Psoas muscle (tissue), 8 donors: ENCODE measurements around the gene ALDH1A2. TPM values are rescaled to one million over a fixed set of nuclear protein-coding genes. Genes with fewer than 3 reads are reported as not detected.
"Not testable (repeated sequence)": the region's sequence is repeated elsewhere in the genome, so short reads cannot be mapped to it uniquely, and the experiment has no call there.

Source experiments
- ATAC-seq, 4 donors: fragments of 200-7000 bp; cut with Tn5 transposase; one replicate each; pipeline ENCODE4 v1.9.1; 2020; ENCODE audit warnings: moderate library complexity in 3 of 4, mild to moderate bottlenecking in 2 of 4
- DNase-seq, 2 donors: peaks; one replicate each; pipeline ENCODE4 v3.0.0-alpha.2; 2020
- H3K27ac ChIP-seq: fragments of 200-600 bp; one replicate; pipeline ENCODE4 v1.8.0; 2022
- H3K27me3 ChIP-seq, 3 donors: fragments of 200-600 bp in 1 of 3; one replicate each; pipeline versions ENCODE4 v1.6.1 to v1.8.0; 2013 to 2022; ENCODE audit warnings: low read length in 2 of 3, mild to moderate bottlenecking in 2 of 3, moderate library complexity in 1 of 3; ENCODE audit not compliant: insufficient read depth in 3 of 3
- H3K36me3 ChIP-seq, 2 donors: fragments of 200-600 bp in 1 of 2; one replicate each; pipeline versions ENCODE4 v1.6.1 to v1.8.0; 2013 to 2022; ENCODE audit warnings: low read depth in 1 of 2, mild to moderate bottlenecking in 1 of 2, moderate library complexity in 1 of 2; ENCODE audit not compliant: insufficient read depth in 1 of 2
- H3K4me1 ChIP-seq: fragments of 200-600 bp; one replicate; pipeline ENCODE4 v1.8.0; 2022
- H3K4me3 ChIP-seq: fragments of 200-600 bp; one replicate; pipeline ENCODE4 v1.8.0; 2022; ENCODE audit warnings: mild to moderate bottlenecking
- H3K9me3 ChIP-seq: fragments of 200-600 bp; one replicate; pipeline ENCODE4 v1.8.0; 2022
- CTCF ChIP-seq: fragments of 200-600 bp; IDR thresholded peaks from one replicate; pipeline ENCODE4 v1.8.0; 2022; ENCODE audit warnings: antibody characterized with exemption
- WGBS, 3 donors: extraction: QIAGEN DNeasy Blood & Tissue Kit; methylation state at CpG; one replicate each; pipeline versions ENCODE4 v1.1.6 to v1.1.7; 2013; 5-methylcytosine and 5-hydroxymethylcytosine counted together
- intact Hi-C, 2 donors: fragments of 100-400 bp; cut with DNase I; formaldehyde crosslinking; loops; one replicate each; pipeline versions ENCODE4 v1.11.0 to v1.14.2; 2022
- long read RNA-seq, 2 donors: library from polyadenylated mRNA; unstranded; transcript quantifications; one replicate each; pipeline ENCODE4 v2.0.0, GENCODE V29; 2021
- polyA plus RNA-seq, 3 donors: library from polyadenylated mRNA; stranded (reverse); fragments of 200-250 nt; gene quantifications; one replicate each; pipeline ENCODE4 v1.2.3, GENCODE V29; 2013
- total RNA-seq, 4 donors: library from RNA; stranded (reverse); fragmentation: NEBNext Ultra II Directional in 2 of 4; extraction: Animal tissue kit (Norgen Biotek cat#: 25700) in 2 of 4; gene quantifications; one replicate each; pipeline versions ENCODE4 v1.2.1 to v1.2.4, GENCODE V29; 2021 to 2023
- donor health status: healthy with polysubstance abuse.
- donor health status: DM: no; HTN: no; CAD: no; lungs with moderate emphysema.
- donor health status: Bipolar disorder and iron deficiency.
- donor health status: healthy.
- donor health status: DM: yes; HTN: yes; CAD: no.
- donor health status: DM: no; HTN: no; CAD: no.
- donor health status: DM: no; HTN: no; CAD: no.
- donor health status: DM: yes; HTN: yes; CAD: no.

Gene ALDH1A2
- 1 to 10 TPM; 2.5 to 4.7 (median 3.0) TPM for total RNA-seq
- 1 to 10 TPM in 1 of 3 donors, under 1 TPM in 2; 0.74 to 1.9 (median 0.80) TPM for polyA plus RNA-seq
- long read RNA-seq, donor 1, full-length matches to known transcripts: 4 of 5 reads
- long read RNA-seq, donor 1, partial matches to known transcripts: 0 of 5 reads
- long read RNA-seq, donor 1, other reads (novel, unspliced or antisense): 1 of 5 reads
- long read RNA-seq, donor 2, full-length matches to known transcripts: 10 of 13 reads
- long read RNA-seq, donor 2, partial matches to known transcripts: 1 of 13 reads
- long read RNA-seq, donor 2, other reads (novel, unspliced or antisense): 2 of 13 reads

GRCh38 chr15:58065445-58066041, at the start of gene ALDH1A2:
TSS of gene ALDH1A2 (minus strand) at chr15:58065711. CDS start at chr15:58065650, 61 bp downstream.
- intact Hi-C loops: loop anchor here in 1 of 2 donors (5.0 kb wide), 3 partner anchors 198 to 508 kb away; no protein-coding TSS in a partner anchor
- DNase-seq (peak; percentile 10 to 61), ATAC-seq (peak; percentile 22 to 45 (median 37))
- Histone ChIP-seq H3K4me1 (no peaks in the 10 kb centered on the region), H3K36me3 (no peaks in the 10 kb centered on the region), H3K27ac (no peak within 1 kb of the TSS), H3K9me3 (no peaks in the 10 kb centered on the region), H3K27me3 (peaks cover 3 to 70% (median 9%) of the 10 kb centered on the region in 3 donors), H3K4me3 (peak within 1 kb of the TSS; percentile 64)
- WGBS, 3 donors: 3% methylated on average over 71 to 75 of the region's 75 CpGs
- TF ChIP-seq CTCF: no peak

DNA sequence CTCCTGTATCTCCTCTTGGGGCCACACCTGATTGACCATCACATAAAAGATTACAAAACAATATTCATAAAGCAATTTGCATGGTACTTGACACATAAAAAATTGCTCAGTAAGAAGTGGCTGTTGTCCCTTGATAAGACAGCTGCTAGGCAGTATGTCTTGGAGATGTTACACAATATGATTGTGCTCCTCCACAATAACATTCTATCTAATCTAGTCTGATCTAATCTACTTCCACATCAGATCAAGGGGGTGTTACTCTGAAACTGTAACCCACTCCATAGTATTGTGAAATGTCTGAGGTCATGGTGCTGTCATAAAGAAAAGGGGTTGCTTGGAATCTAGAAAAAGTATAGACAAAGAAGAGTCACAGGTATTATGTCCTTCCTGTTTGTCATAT, 49.3 kb upstream of the ALDH1A2 start:
- H3K27ac ChIP-seq: no peak overlapping the region
- TF ChIP-seq CTCF: no peak
- no peaks in the 10 kb centered on the region for H3K9me3 ChIP-seq
- no peaks in the 10 kb centered on the region for H3K36me3 ChIP-seq
- no peak for DNase-seq
- H3K4me1 ChIP-seq: no peaks in the 10 kb centered on the region
- no peak overlapping the region for H3K4me3 ChIP-seq
- ATAC-seq: no peak
- intact Hi-C loops: loop anchor here in 1 of 2 donors (5.0 kb wide), 1 partner anchor 67 kb away; no protein-coding TSS in a partner anchor
- H3K27me3 ChIP-seq: peaks cover 0 to 10% (median 3%) of the 10 kb centered on the region in 3 donors

DNA sequence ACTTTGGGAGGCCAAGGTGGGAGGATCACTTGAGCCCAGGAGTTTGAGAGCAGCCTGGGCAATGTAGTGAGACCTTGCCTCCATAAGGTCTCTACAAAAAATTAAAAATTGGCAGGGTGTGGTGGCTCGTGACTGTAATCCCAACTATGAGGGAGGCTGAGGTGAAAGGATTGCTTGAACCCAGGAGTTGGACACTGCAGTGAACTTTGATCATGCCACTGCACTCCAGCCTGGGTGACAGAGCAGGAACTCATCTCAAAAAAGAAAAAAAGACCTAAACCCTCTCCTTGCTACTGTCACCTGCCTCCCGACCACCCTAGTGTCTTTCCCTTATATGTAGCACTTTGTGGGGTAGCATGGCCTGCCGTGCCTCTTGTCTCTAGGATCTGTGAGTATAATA, 48.9 kb upstream of the ALDH1A2 start:
- intact Hi-C loops: no loop called here
- WGBS, 3 donors: 77 to 80% (median 80%) methylated on average over 3 of the region's 3 CpGs
- Histone ChIP-seq H3K27me3 (peaks cover 0 to 13% (median 3%) of the 10 kb centered on the region in 3 donors), H3K36me3 (no peaks in the 10 kb centered on the region), H3K4me3 (no peak overlapping the region), H3K4me1 (no peaks in the 10 kb centered on the region), H3K27ac (no peak overlapping the region), H3K9me3 (no peaks in the 10 kb centered on the region)
- no peak for TF ChIP-seq CTCF
- ATAC-seq: no peak
- DNase-seq: no peak

GRCh38 chr15:58113358-58113757, 47.8 kb upstream of the ALDH1A2 start:
- H3K27me3 ChIP-seq: peaks cover 0 to 13% (median 3%) of the 10 kb centered on the region in 3 donors
- H3K9me3 ChIP-seq, ATAC-seq, H3K36me3 ChIP-seq, DNase-seq, H3K4me1 ChIP-seq, H3K27ac ChIP-seq, H3K4me3 ChIP-seq, intact Hi-C loops: not testable (repeated sequence)
- WGBS, 3 donors: 40% methylated on average over 5 of the region's 5 CpGs

DNA sequence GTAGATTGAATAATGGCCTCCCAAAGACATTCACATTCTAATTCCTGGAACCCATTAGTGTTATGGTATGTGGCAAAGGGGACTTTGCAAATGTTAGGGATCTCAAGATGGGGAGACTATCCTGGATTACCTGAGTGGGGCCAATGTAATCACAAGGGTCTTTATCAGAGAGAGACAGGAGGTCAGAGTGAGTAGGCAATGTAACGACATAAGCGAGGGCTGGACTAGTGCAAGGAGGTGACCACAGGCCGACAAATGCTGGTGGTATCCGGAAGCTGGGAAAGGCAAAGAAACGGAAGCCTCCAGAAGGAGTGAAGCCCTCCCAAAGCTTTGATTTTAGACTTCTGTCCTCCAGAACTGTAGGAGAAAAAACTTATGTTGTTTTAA, 46.2 kb upstream of the ALDH1A2 start:
- no peak for ATAC-seq
- peaks cover 0 to 16% (median 3%) of the 10 kb centered on the region in 3 donors for H3K27me3 ChIP-seq
- no peak for TF ChIP-seq CTCF
- no peak overlapping the region for H3K4me3 ChIP-seq
- whole genome bisulfite sequencing, 3 donors: 94 to 98% (median 97%) methylated on average over 5 of the region's 5 CpGs
- H3K36me3 ChIP-seq: no peaks in the 10 kb centered on the region
- intact Hi-C loops: no loop called here
- H3K4me1 ChIP-seq: no peaks in the 10 kb centered on the region
- H3K9me3 ChIP-seq: no peaks in the 10 kb centered on the region
- no peak overlapping the region for H3K27ac ChIP-seq
- DNase-seq: no peak
